ENCODE data around the gene CABP2. TPM values are rescaled to one million over a fixed set of nuclear protein-coding genes. Genes with fewer than 3 reads are reported as not detected.

CABP2 gene
- total and polyA plus RNA-seq, 10 of the 15 experiments (the other 5 are each of a cell fraction or from before 2014, with no cell fraction given): not detected

DNA sequence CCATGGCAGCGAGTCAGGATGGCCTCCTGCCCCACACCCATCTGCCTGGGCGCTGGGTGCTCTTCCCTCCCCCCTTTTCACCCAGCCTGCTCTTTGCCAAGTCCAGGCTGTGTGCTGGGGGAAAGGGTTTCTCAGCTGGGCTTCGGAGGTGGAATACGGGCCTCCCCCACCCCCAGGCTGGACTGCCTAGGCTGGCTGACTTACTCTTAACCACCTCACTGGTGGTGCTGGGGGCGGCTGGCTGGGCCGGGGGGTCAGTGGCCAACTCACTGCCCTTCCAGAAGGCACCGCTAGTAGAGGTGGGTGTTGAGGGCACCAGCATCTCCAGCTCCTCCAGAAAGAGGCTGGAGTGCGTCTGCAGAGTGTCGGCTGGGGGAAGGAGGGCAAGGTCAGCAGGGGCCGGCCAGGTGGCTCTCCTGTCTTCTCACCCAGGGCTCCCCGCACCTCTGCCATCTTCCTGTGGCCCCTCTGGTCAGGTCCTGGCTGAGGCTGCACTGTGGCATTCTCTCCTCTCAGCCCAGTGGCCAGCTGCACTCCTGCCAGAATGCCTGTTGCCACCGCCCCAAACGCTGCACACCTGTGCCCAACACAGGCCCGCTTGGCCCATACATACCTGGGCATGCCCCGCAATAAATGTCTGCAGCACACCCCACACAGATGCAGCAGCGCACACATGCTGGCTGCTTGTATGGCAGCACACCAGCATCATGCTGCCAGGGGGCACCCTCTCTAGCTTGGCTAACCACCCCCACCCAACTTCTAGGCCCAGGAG is 27.8 kb downstream of the CABP2 start:
- Histone ChIP-seq H4K20me1 (ENCODE audit: control insufficient read depth, insufficient read depth) (no peaks in the 10 kb centered on the region; the same call in 1 of the 2 replicates), H3K36me3 (ENCODE audit: control insufficient read depth in 2 of 2, insufficient read depth in 2 of 2, low read length in 1 of 2) (peaks cover 1 to 14% of the 10 kb centered on the region in 2 experiments; a peak in 3 of 4 replicates), H3K4me2 (ENCODE audit: control insufficient read depth, insufficient read depth) (no peak overlapping the region), H3K9ac (ENCODE audit: control insufficient read depth, insufficient read depth, low read length) (no peak overlapping the region), H2AFZ (ENCODE audit: control insufficient read depth, low read depth, low read length) (no peak overlapping the region), H3K4me3 (no peak overlapping the region), H3K79me2 (ENCODE audit: control insufficient read depth, insufficient read depth, low read length) (no peaks in the 10 kb centered on the region), H3K9me3 (replicated peaks; ENCODE audit: control insufficient read depth, insufficient read depth, low read length) (no peaks in the 10 kb centered on the region), H3K27ac (ENCODE audit: control insufficient read depth, insufficient read depth) (no peak overlapping the region), H3K27me3 (replicated peaks in 1 of 2; ENCODE audit: control insufficient read depth in 2 of 2, insufficient read depth in 2 of 2, low read length in 1 of 2) (no peaks in the 10 kb centered on the region), H3K4me1 (ENCODE audit: control insufficient read depth, insufficient read depth, low read length) (no peaks in the 10 kb centered on the region)
- no TSS peak for BruUV-seq (replicated peaks)
- RAD21 ChIA-PET (ENCODE audit: unreplicated experiment): interaction anchor here (0.8 kb wide), 1 partner anchor 141 kb away, joined by 3 read pairs; no protein-coding TSS in a partner anchor
- no peak for DNase-seq (ENCODE audit: low read depth, low spot score)
- in situ Hi-C loops (cut with MboI): no loop called here
- POLR2A ChIA-PET: no interaction called here
- CTCF ChIA-PET: no interaction called here
- 96% methylated on average over 16 of the region's 16 CpGs for WGBS (ENCODE audit: insufficient coverage, insufficient replicate concordance, low lambda C conversion rate, missing lambda C conversion rate)
- TF ChIP-seq HDGF (IDR thresholded peaks at IDR 0.05) (no peak), ASH2L (IDR thresholded peaks at IDR 0.05; ENCODE audit: borderline replicate concordance, low read depth) (no peak), RELA (IDR thresholded peaks at IDR 0.05; ENCODE audit: borderline replicate concordance, partially characterized antibody) (no peak), SMC3 (IDR thresholded peaks at IDR 0.05; ENCODE audit: borderline replicate concordance, low read length) (no peak), CHD4 (IDR thresholded peaks at IDR 0.05) (no peak), EZH2 (IDR thresholded peaks at IDR 0.05; ENCODE audit: borderline replicate concordance, control insufficient read depth, low read depth, low read length) (no peak), RB1 (IDR thresholded peaks at IDR 0.05; ENCODE audit: borderline replicate concordance) (no peak), WRNIP1 (IDR thresholded peaks at IDR 0.05; ENCODE audit: borderline replicate concordance, low read depth, low read length) (no peak)
- TF ChIP-seq, protein P1, sequence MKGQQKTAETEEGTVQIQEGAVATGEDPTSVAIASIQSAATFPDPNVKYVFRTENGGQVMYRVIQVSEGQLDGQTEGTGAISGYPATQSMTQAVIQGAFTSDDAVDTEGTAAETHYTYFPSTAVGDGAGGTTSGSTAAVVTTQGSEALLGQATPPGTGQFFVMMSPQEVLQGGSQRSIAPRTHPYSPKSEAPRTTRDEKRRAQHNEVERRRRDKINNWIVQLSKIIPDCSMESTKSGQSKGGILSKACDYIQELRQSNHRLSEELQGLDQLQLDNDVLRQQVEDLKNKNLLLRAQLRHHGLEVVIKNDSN (IDR thresholded peaks at IDR 0.05; ENCODE audit: borderline replicate concordance, extremely low read length, insufficient read depth, low read depth, low read length): no peak
- no peak for ATAC-seq
- SMC1A ChIA-PET (ENCODE audit: uncharacterized antibody, unreplicated experiment): no interaction called here
- intact Hi-C loops (cut with micrococcal nuclease; ENCODE audit: unreplicated experiment): no loop called here
- FAIRE-seq: no peak
